Adrenal gland (tissue), 5 donors: ENCODE results near the gene SNRNP200.

Source experiments
- POLR2A ChIP-seq, 2 donors: fragments of 450-650 bp; IDR thresholded peaks; one replicate each; pipeline ENCODE4 v1.6.1; 2017; ENCODE audit warnings: antibody characterized with exemption in 2 of 2, mild to moderate bottlenecking in 2 of 2, moderate library complexity in 1 of 2
- TF ChIP-seq, protein P1 (sequence below), 6 experiments: fragments of 450-650 bp in 4 of 6; fragments of 200-600 bp in 2 of 6; sonication (generic) in 1 of 6; IDR thresholded peaks; 1 replicate in 5 of 6; 2 replicates in 1 of 6; pipeline versions ENCODE4 v1.5.1 to v1.8.0; 2016 to 2021; ENCODE audit warnings: antibody characterized with exemption in 6 of 6, mild to moderate bottlenecking in 2 of 6, moderate library complexity in 1 of 6
- donor health status: DM: no; HTN: no; CAD: no.

DNA sequence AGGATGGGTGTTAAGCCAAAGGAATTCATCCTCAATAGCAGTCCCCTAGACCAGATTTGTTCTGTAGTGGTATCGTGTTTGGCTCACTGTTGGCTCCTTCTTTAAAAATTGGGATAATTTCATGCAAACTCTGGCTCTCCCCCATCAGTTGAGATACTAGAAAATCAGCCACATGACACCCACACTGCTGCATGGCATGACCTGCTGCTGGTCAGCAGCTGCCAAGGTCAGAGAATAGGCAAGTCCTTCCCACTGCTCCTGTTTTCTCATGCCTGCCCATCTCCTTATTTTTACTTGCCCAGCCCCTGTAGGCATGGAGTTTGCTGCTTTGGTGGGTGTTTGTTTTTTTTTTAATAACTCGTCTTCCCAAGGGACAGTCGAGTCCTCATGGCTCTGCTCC is 1.0 kb upstream of the SNRNP200 start:
- TF ChIP-seq, protein P1, sequence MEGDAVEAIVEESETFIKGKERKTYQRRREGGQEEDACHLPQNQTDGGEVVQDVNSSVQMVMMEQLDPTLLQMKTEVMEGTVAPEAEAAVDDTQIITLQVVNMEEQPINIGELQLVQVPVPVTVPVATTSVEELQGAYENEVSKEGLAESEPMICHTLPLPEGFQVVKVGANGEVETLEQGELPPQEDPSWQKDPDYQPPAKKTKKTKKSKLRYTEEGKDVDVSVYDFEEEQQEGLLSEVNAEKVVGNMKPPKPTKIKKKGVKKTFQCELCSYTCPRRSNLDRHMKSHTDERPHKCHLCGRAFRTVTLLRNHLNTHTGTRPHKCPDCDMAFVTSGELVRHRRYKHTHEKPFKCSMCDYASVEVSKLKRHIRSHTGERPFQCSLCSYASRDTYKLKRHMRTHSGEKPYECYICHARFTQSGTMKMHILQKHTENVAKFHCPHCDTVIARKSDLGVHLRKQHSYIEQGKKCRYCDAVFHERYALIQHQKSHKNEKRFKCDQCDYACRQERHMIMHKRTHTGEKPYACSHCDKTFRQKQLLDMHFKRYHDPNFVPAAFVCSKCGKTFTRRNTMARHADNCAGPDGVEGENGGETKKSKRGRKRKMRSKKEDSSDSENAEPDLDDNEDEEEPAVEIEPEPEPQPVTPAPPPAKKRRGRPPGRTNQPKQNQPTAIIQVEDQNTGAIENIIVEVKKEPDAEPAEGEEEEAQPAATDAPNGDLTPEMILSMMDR (IDR thresholded peaks at IDR 0.05) = no peak
- no peak for TF ChIP-seq POLR2A (IDR thresholded peaks at IDR 0.05)
